ENCODE results near the gene ARHGAP5.

DNA sequence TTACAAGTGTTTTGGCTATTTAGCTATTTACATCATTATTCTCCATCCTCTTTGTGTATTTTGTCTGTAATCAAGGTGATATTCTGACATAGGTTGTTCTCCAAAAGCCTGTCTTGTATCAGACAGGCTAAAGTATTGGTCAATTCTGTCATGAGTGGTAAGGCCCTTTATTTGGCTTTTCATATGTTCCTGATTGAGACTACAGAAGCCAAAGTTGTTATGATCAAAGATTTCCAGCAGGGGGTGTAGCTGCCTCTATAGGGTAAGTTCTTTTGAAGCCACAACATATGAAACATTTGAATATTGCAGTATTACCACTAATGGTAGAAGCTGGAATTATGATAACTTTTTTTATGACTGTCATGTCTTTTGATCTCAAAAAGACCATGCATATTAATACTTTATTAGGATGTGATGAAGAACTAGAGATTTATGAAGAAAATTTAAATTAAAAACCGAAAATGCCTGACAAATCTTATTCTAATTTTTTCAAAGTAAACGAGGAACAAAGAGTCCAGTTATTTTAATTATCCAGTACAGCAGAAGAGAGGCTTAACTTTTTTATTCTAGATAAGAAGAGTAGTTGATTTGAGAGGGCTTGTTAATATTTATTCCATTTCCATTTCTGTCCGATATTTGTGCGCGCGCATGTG is 3.4 kb upstream of the ARHGAP5 start:
- TF ChIP-seq CTCF (IDR thresholded peaks at IDR 0.05) (peak; percentile 45), PREB (CRISPR knock-in tag; IDR thresholded peaks at IDR 0.05; ENCODE audit: borderline replicate concordance) (no peak), NFYB (CRISPR knock-in tag; conservative IDR thresholded peaks at IDR 0.05; ENCODE audit: low read depth) (no peak), MAX (CRISPR knock-in tag; IDR thresholded peaks at IDR 0.05) (no peak), FOXJ3 (CRISPR knock-in tag; IDR thresholded peaks at IDR 0.05; ENCODE audit: borderline replicate concordance) (no peak), SMAD3 (CRISPR knock-in tag; IDR thresholded peaks at IDR 0.05; ENCODE audit: borderline replicate concordance) (no peak), TEAD4 (CRISPR knock-in tag; IDR thresholded peaks at IDR 0.05) (no peak), ZNF416 (CRISPR knock-in tag; IDR thresholded peaks at IDR 0.05) (no peak), NR2C2 (CRISPR knock-in tag; IDR thresholded peaks at IDR 0.05) (no peak)
- TF ChIP-seq, protein P1, sequence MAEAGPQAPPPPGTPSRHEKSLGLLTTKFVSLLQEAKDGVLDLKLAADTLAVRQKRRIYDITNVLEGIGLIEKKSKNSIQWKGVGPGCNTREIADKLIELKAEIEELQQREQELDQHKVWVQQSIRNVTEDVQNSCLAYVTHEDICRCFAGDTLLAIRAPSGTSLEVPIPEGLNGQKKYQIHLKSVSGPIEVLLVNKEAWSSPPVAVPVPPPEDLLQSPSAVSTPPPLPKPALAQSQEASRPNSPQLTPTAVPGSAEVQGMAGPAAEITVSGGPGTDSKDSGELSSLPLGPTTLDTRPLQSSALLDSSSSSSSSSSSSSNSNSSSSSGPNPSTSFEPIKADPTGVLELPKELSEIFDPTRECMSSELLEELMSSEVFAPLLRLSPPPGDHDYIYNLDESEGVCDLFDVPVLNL (CRISPR knock-in tag; IDR thresholded peaks at IDR 0.05; ENCODE audit: borderline replicate concordance, low read depth): no peak
